HepG2 (cell line): Measurements from ENCODE around the gene UQCRHL. TPM values are rescaled to one million over a fixed set of nuclear protein-coding genes. Genes with fewer than 3 reads are reported as not detected.

ENCODE experiments used
- CC2D1A ChIP-seq: sonication (generic); formaldehyde crosslinking; IDR thresholded peaks from 2 replicates; pipeline ENCODE4 v1.8.1; 2023; ENCODE audit warnings: mild to moderate bottlenecking, missing genetic modification reagents
- CEBPG ChIP-seq: IDR thresholded peaks from 2 replicates; pipeline ENCODE4 v1.6.1; 2016
- EP300 ChIP-seq, 3 experiments: sonication (generic) in 1 of 3; formaldehyde crosslinking in 1 of 3; IDR thresholded peaks; 2 replicates each; pipeline versions ENCODE4 v1.5.1 to v1.6.1; 2011 to 2020; ENCODE audit warnings: low read depth in 2 of 3, low read length in 2 of 3, borderline replicate concordance in 1 of 3, improper control_type of control experiment in 1 of 3, mild to moderate bottlenecking in 1 of 3, missing genetic modification reagents in 1 of 3, moderate library complexity in 1 of 3
- GATAD2A ChIP-seq: IDR thresholded peaks from 2 replicates; pipeline ENCODE4 v1.6.1; 2016
- KDM3A ChIP-seq: IDR thresholded peaks from 2 replicates; pipeline ENCODE4 v1.6.1; 2018; ENCODE audit warnings: low read depth, missing compliant biosample characterization
- MIER2 ChIP-seq: IDR thresholded peaks from 2 replicates; pipeline ENCODE4 v1.6.1; 2016; ENCODE audit warnings: missing biosample characterization, missing genetic modification reagents
- MYC ChIP-seq: sonication (generic); formaldehyde crosslinking; IDR thresholded peaks from 2 replicates; pipeline ENCODE4 v1.9.0; 2021; ENCODE audit warnings: missing genetic modification reagents, borderline replicate concordance
- NFE2 ChIP-seq: sonication (generic); formaldehyde crosslinking; IDR thresholded peaks from 2 replicates; pipeline ENCODE4 v1.4.0; 2020; ENCODE audit warnings: missing genetic modification reagents
- NFYC ChIP-seq: IDR thresholded peaks from 2 replicates; pipeline ENCODE4 v1.6.1; 2016; ENCODE audit warnings: missing genetic modification reagents, missing compliant biosample characterization
- SP4 ChIP-seq: sonication (generic); formaldehyde crosslinking; IDR thresholded peaks from 2 replicates; pipeline ENCODE4 v1.8.1; 2023; ENCODE audit warnings: mild to moderate bottlenecking, missing genetic modification reagents
- TGIF2 ChIP-seq: IDR thresholded peaks from 2 replicates; pipeline ENCODE4 v1.6.1; 2016; ENCODE audit warnings: control low read depth, missing compliant biosample characterization
- THAP11 ChIP-seq: IDR thresholded peaks from 2 replicates; pipeline ENCODE4 v1.6.1; 2016; ENCODE audit warnings: missing biosample characterization, missing genetic modification reagents
- THAP7 ChIP-seq: sonication (generic); formaldehyde crosslinking; IDR thresholded peaks from 2 replicates; pipeline ENCODE4 v1.8.1; 2023; ENCODE audit warnings: mild to moderate bottlenecking, missing genetic modification reagents
- ZBTB7B ChIP-seq: sonication (generic); formaldehyde crosslinking; IDR thresholded peaks from 2 replicates; pipeline ENCODE4 v1.4.0; 2020; ENCODE audit warnings: missing genetic modification reagents
- ZFY ChIP-seq: sonication (generic); formaldehyde crosslinking; IDR thresholded peaks from 2 replicates; pipeline ENCODE4 v1.4.0; 2020; ENCODE audit warnings: missing genetic modification reagents
- ZNF263 ChIP-seq: sonication (generic); formaldehyde crosslinking; IDR thresholded peaks from 2 replicates; pipeline ENCODE4 v1.4.0; 2020; ENCODE audit warnings: missing genetic modification reagents
- ZNF574 ChIP-seq: sonication (generic); formaldehyde crosslinking; IDR thresholded peaks from 2 replicates; pipeline ENCODE4 v1.4.0; 2020; ENCODE audit warnings: missing genetic modification reagents
- ZNF619 ChIP-seq: sonication (generic); formaldehyde crosslinking; IDR thresholded peaks from 2 replicates; pipeline ENCODE4 v1.4.0; 2020; ENCODE audit warnings: mild to moderate bottlenecking, missing genetic modification reagents
- ZSCAN20 ChIP-seq: sonication (generic); formaldehyde crosslinking; IDR thresholded peaks from 2 replicates; pipeline ENCODE4 v1.4.0; 2020; ENCODE audit warnings: missing genetic modification reagents, mild to moderate bottlenecking, borderline replicate concordance
- polyA plus RNA-seq, 8 experiments: library from polyadenylated mRNA; depleted of rRNA in 3 of 8; stranded (reverse) in 7 of 8; unstranded in 1 of 8; fragments of >200 nt; fragmentation: Illumina TruSeq in 4 of 8; extraction: Trizol in 4 of 8; gene quantifications; 2 replicates each; pipeline versions ENCODE4 v1.2.1 to v1.2.3, GENCODE V29; 2011 to 2016; ENCODE audit warnings: low read depth in 4 of 8, missing spikeins in 1 of 8, mixed read lengths in 1 of 8; ENCODE audit not compliant: insufficient read depth in 1 of 8
- total RNA-seq, 5 experiments: library from RNA; depleted of rRNA; stranded (reverse); fragments of >200 nt; fragmentation: Illumina TruSeq; extraction: Trizol; gene quantifications; 2 replicates each; pipeline ENCODE4 v1.2.3, GENCODE V29; 2016; ENCODE audit warnings: low read depth in 1 of 5
- TF ChIP-seq, protein P1 (sequence below): sonication (generic); formaldehyde crosslinking; IDR thresholded peaks from 2 replicates; pipeline ENCODE4 v1.5.1; 2020; ENCODE audit warnings: mild to moderate bottlenecking, missing genetic modification reagents, moderate library complexity
- TF ChIP-seq, protein P2 (sequence below): sonication (generic); formaldehyde crosslinking; IDR thresholded peaks from 2 replicates; pipeline ENCODE4 v1.8.0; 2023; ENCODE audit warnings: mild to moderate bottlenecking, missing genetic modification reagents

Gene UQCRHL
- total and polyA plus RNA-seq, 2 of the 13 experiments (the other 11 are each of a cell fraction or from before 2014, with no cell fraction given), result 1.8 to 2.3 TPM

GRCh38 chr1:15835741-15836510 is 28.5 kb upstream of the UQCRHL start (continued):
- TF ChIP-seq ZNF574 (CRISPR knock-in tag) (0 out of 2 replicates have a peak, but pooled peaks have one; percentile 53), CC2D1A (CRISPR knock-in tag) (no peak), NFYC (CRISPR knock-in tag) (peak; percentile 7; the same call in 1 of the 2 replicates), THAP11 (CRISPR knock-in tag) (peak; percentile 66; the same call in 1 of the 2 replicates), ZNF263 (CRISPR knock-in tag) (no peak), ZBTB7B (CRISPR knock-in tag) (no peak; the same call in 1 of the 2 replicates), GATAD2A (CRISPR knock-in tag) (peak; percentile 54; the same call in 1 of the 2 replicates), NFE2 (CRISPR knock-in tag) (no peak), ZNF619 (CRISPR knock-in tag) (no peak), ZFY (CRISPR knock-in tag) (no peak), TGIF2 (no peak), MYC (CRISPR knock-in tag) (no peak; the same call in 1 of the 2 replicates), CEBPG (CRISPR knock-in tag) (peak; percentile 45), EP300 (IDR thresholded peaks at IDR 0.05; ENCODE audit: low read depth in 2 of 2, low read length in 2 of 2) (peak in 1 of 2 experiments; percentile 61; a peak in 2 of 4 replicates), EP300 (CRISPR knock-in tag; IDR thresholded peaks at IDR 0.05; ENCODE audit: borderline replicate concordance) (peak; percentile 42; the same call in 1 of the 2 replicates), KDM3A (CRISPR knock-in tag) (no peak), MIER2 (CRISPR knock-in tag) (no peak), ZSCAN20 (CRISPR knock-in tag) (0 out of 2 replicates have a peak, but pooled peaks have one; percentile 48), THAP7 (CRISPR knock-in tag) (no peak), SP4 (CRISPR knock-in tag) (peak; percentile 30)
- TF ChIP-seq, protein P1, sequence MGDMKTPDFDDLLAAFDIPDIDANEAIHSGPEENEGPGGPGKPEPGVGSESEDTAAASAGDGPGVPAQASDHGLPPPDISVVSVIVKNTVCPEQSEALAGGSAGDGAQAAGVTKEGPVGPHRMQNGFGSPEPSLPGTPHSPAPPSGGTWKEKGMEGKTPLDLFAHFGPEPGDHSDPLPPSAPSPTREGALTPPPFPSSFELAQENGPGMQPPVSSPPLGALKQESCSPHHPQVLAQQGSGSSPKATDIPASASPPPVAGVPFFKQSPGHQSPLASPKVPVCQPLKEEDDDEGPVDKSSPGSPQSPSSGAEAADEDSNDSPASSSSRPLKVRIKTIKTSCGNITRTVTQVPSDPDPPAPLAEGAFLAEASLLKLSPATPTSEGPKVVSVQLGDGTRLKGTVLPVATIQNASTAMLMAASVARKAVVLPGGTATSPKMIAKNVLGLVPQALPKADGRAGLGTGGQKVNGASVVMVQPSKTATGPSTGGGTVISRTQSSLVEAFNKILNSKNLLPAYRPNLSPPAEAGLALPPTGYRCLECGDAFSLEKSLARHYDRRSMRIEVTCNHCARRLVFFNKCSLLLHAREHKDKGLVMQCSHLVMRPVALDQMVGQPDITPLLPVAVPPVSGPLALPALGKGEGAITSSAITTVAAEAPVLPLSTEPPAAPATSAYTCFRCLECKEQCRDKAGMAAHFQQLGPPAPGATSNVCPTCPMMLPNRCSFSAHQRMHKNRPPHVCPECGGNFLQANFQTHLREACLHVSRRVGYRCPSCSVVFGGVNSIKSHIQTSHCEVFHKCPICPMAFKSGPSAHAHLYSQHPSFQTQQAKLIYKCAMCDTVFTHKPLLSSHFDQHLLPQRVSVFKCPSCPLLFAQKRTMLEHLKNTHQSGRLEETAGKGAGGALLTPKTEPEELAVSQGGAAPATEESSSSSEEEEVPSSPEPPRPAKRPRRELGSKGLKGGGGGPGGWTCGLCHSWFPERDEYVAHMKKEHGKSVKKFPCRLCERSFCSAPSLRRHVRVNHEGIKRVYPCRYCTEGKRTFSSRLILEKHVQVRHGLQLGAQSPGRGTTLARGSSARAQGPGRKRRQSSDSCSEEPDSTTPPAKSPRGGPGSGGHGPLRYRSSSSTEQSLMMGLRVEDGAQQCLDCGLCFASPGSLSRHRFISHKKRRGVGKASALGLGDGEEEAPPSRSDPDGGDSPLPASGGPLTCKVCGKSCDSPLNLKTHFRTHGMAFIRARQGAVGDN (CRISPR knock-in tag), result peak; percentile 96
- TF ChIP-seq, protein P2, sequence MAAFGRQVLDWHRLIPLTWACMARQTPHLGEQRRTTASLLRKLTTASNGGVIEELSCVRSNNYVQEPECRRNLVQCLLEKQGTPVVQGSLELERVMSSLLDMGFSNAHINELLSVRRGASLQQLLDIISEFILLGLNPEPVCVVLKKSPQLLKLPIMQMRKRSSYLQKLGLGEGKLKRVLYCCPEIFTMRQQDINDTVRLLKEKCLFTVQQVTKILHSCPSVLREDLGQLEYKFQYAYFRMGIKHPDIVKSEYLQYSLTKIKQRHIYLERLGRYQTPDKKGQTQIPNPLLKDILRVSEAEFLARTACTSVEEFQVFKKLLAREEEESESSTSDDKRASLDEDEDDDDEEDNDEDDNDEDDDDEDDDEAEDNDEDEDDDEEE, result peak; percentile 49
